Frontal cortex (tissue), 4 donors: ENCODE data around the gene RPL12. TPM values are rescaled to one million over a fixed set of nuclear protein-coding genes. Genes with fewer than 3 reads are reported as not detected.
A peak's percentile ranks its signal among the peaks of the same experiment; 100 is the strongest.

Experiments used
- DNase-seq, 2 donors: peaks; one replicate each; pipeline ENCODE4 v3.0.0; 2012; ENCODE audit warnings: low spot score in 2 of 2
- FAIRE-seq: peaks from 2 replicates; lab custom pipeline; 2012; peaks lifted over from hg19 to GRCh38; lab: Jason Lieb, UNC
- total RNA-seq: library from RNA; depleted of rRNA; stranded (reverse); fragments of >200 nt; gene quantifications from one replicate; pipeline ENCODE4 v1.2.3, GENCODE V29; 2014
- donor health status: control.
- donor health status: control.
- donor health status: control.

RPL12 gene
- 717 TPM for total RNA-seq

- DNase-seq, result peak; percentile 92 to 97
- FAIRE-seq, result no peak
These were observed at the start of gene RPL12, which contains the start of gene LRSAM1 for GRCh38 chr9:127450830-127451607. RPL12 (minus strand) TSS chr9:127451406; CDS start chr9:127451317, 89 bp downstream. LRSAM1 (plus strand) TSS chr9:127451510; CDS start chr9:127454528, 3,018 bp downstream.

GRCh38 chr9:127500862-127501261, 49.7 kb upstream of the RPL12 start:
- FAIRE-seq, result no peak
- DNase-seq, result no peak

GRCh38 chr9:127500399-127500798, 49.2 kb upstream of the RPL12 start:
- no peak for FAIRE-seq

GRCh38 chr9:127498298-127498697, 47.1 kb upstream of the RPL12 start:
- FAIRE-seq, result no peak
- DNase-seq, result no peak

More at GRCh38 chr9:127500399-127500798, 49.2 kb upstream of the RPL12 start:
- DNase-seq, result no peak

GRCh38 chr9:127497656-127498290, 46.6 kb upstream of the RPL12 start:
- DNase-seq (no peak), FAIRE-seq (no peak)

GRCh38 chr9:127496974-127497373, 45.8 kb upstream of the RPL12 start:
- DNase-seq (no peak), FAIRE-seq (no peak)

- no peak for DNase-seq
- no peak for FAIRE-seq
These were observed 44.8 kb upstream of the RPL12 start for GRCh38 chr9:127495884-127496555.

- DNase-seq, result no peak
- FAIRE-seq, result no peak
These were observed 43.1 kb upstream of the RPL12 start for GRCh38 chr9:127494304-127494702.

GRCh38 chr9:127493592-127494303, 42.5 kb upstream of the RPL12 start:
- DNase-seq (no peak), FAIRE-seq (no peak)

- DNase-seq (no peak), FAIRE-seq (no peak)
These were observed 41.4 kb upstream of the RPL12 start for GRCh38 chr9:127492616-127493015.

GRCh38 chr9:127491516-127491915, 40.3 kb upstream of the RPL12 start:
- FAIRE-seq (no peak), DNase-seq (no peak)

GRCh38 chr9:127490535-127491230, 39.5 kb upstream of the RPL12 start:
- no peak for FAIRE-seq
- DNase-seq, result no peak

- no peak for FAIRE-seq
- no peak for DNase-seq
These were observed 38.4 kb upstream of the RPL12 start for GRCh38 chr9:127489471-127490115.

- FAIRE-seq (no peak), DNase-seq (no peak)
These were observed 37.7 kb upstream of the RPL12 start for GRCh38 chr9:127488946-127489345.

GRCh38 chr9:127485995-127486394, 34.8 kb upstream of the RPL12 start:
- DNase-seq (no peak), FAIRE-seq (no peak)

- FAIRE-seq, result no peak
- no peak for DNase-seq
These were observed 31.5 kb upstream of the RPL12 start for GRCh38 chr9:127482662-127483061.

GRCh38 chr9:127479507-127480081, 28.4 kb upstream of the RPL12 start:
- FAIRE-seq, result no peak
- DNase-seq, result no peak

- FAIRE-seq, result no peak
- no peak for DNase-seq
These were observed 23.4 kb upstream of the RPL12 start for GRCh38 chr9:127474592-127474991.

GRCh38 chr9:127473932-127474331, 22.7 kb upstream of the RPL12 start:
- no peak for DNase-seq

More at GRCh38 chr9:127473932-127474331, 22.7 kb upstream of the RPL12 start:
- no peak for FAIRE-seq
